Measurements from ENCODE around the gene AIP. TPM values are rescaled to one million over a fixed set of nuclear protein-coding genes. Genes with fewer than 3 reads are reported as not detected.

Gene AIP
- total and polyA plus RNA-seq, 2 of the 8 experiments (the other 6 are each of a cell fraction or from before 2014, with no cell fraction given): 29.8 to 54.4 TPM

DNA sequence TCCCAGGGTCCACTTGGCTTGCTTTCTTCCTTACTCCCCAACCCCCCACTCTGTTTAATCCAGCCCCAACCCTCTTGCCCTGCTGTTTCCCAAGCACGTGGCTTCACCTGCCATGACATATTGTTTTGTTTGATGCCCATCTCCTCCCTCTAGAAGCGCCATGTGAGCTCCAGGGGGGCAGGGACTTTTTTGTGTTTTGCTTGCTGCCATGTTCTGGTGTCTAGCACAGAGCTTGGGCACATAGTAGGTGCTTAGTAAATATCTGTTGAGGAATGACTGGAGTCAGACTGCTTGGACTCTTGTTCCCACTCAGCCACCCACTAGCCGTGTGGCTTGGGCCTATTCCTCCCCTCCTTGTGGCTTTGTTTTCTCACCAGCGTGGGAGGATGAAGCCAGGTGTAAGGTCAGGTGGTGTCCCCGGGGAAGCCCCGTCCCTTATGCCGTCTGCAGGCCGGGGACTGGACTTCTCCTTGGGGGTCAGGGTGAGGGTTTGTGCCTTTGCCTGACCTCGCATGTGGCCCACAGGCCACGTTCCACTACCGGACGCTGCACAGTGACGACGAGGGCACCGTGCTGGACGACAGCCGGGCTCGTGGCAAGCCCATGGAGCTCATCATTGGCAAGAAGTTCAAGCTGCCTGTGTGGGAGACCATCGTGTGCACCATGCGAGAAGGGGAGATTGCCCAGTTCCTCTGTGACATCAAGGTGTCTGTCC is 3.8 kb downstream of the AIP start:
- Histone ChIP-seq H4K91ac (replicated peaks; ENCODE audit: insufficient read length, low read length) (peak overlapping the region; percentile 40), H2BK15ac (ENCODE audit: low read length) (no peak overlapping the region), H3K4ac (replicated peaks; ENCODE audit: insufficient read length, low read depth, low read length) (peak overlapping the region; percentile 38), H3K4me3 (ENCODE audit: extremely low read depth in 1 of 4, insufficient read depth in 2 of 4, low read depth in 3 of 4, low read length in 4 of 4) (no peak overlapping the region), H3K56ac (replicated peaks; ENCODE audit: insufficient read length, low read depth, low read length) (no peak overlapping the region), H3K23me2 (ENCODE audit: low read depth, low read length) (no peaks in the 10 kb centered on the region), H2BK120ac (replicated peaks; ENCODE audit: low read depth, low read length) (no peak overlapping the region), H2BK20ac (ENCODE audit: low read length) (no peak overlapping the region), H3K18ac (ENCODE audit: extremely low read depth, low read length) (no peak overlapping the region; the same call in 1 of the 2 replicates), H2BK5ac (ENCODE audit: low read depth, low read length) (peak overlapping the region; percentile 16; the same call in 1 of the 2 replicates), H3K9ac (replicated peaks in 1 of 4; ENCODE audit: extremely low read depth in 1 of 4, low read depth in 3 of 4, low read length in 3 of 4) (no peak overlapping the region; a peak in 1 of 7 replicates), H3K14ac (ENCODE audit: insufficient read length) (no peak overlapping the region), H2AK5ac (ENCODE audit: low read depth, low read length) (no peak overlapping the region), H4K8ac (ENCODE audit: extremely low read depth, insufficient read depth, low read length) (peak overlapping the region; percentile 78; the same call in 1 of the 2 replicates), H2AFZ (ENCODE audit: low read length) (no peak overlapping the region), H3K23ac (ENCODE audit: insufficient read length) (no peak overlapping the region), H3K4me2 (ENCODE audit: insufficient read depth in 1 of 2, low read depth in 2 of 2, low read length in 2 of 2) (no peak overlapping the region), H3K79me2 (ENCODE audit: control insufficient read depth in 1 of 2, insufficient read depth in 2 of 2, low read length in 2 of 2) (no peaks in the 10 kb centered on the region), H4K5ac (ENCODE audit: insufficient read length, low read depth, low read length) (no peak overlapping the region), H3K27me3 (replicated peaks in 1 of 4; ENCODE audit: control insufficient read depth in 3 of 4, extremely low read depth in 1 of 4, insufficient read depth in 3 of 4, low read length in 3 of 4) (peaks cover 0 to 10% (median 9%) of the 10 kb centered on the region in 4 experiments; a peak in 6 of 7 replicates), H3K27ac (ENCODE audit: low read depth, low read length) (no peak overlapping the region), H3K79me1 (ENCODE audit: low read depth, low read length) (no peaks in the 10 kb centered on the region), H3K9me3 (ENCODE audit: insufficient read depth in 2 of 2, low read depth in 1 of 2, low read length in 1 of 2) (no peaks in the 10 kb centered on the region), H2BK12ac (ENCODE audit: low read depth, low read length) (no peak overlapping the region), H3K4me1 (replicated peaks in 1 of 4; ENCODE audit: control insufficient read depth in 3 of 4, insufficient read depth in 4 of 4, low read length in 3 of 4) (peaks cover 0 to 3% (median 3%) of the 10 kb centered on the region in 4 experiments; a peak in 3 of 7 replicates), H4K20me1 (replicated peaks in 1 of 2; ENCODE audit: control insufficient read depth in 1 of 2, insufficient read depth in 2 of 2, low read length in 2 of 2) (peaks cover 0 to 7% of the 10 kb centered on the region in 2 experiments), H3K36me3 (ENCODE audit: control insufficient read depth in 2 of 4, insufficient read depth in 4 of 4, low read length in 3 of 4) (peaks cover 0 to 7% (median 1%) of the 10 kb centered on the region in 4 experiments; a peak in 2 of 8 replicates)
- WGBS, 2 experiments (ENCODE audit: extremely low coverage in 1 of 2, insufficient coverage in 1 of 2, insufficient read length in 1 of 2, insufficient replicate concordance in 2 of 2, low coverage in 1 of 2, low lambda C conversion rate in 2 of 2, missing lambda C conversion rate in 1 of 2): 94% methylated on average over 20 of the region's 20 CpGs; no CpG with 5 or more reads in 1 of the 2 experiments
- FAIRE-seq: no peak
- DNase-seq (ENCODE audit: low read depth in 1 of 2, low spot score in 2 of 2): no peak
- POLR2A ChIA-PET (ENCODE audit: partially characterized antibody): interaction anchor here (1.0 to 1.6 kb wide), 4 partner anchors 17 to 21 kb away, joined by 3 to 4 read pairs (median 3); partner anchors contain the start of gene CDK2AP2
- CTCF ChIA-PET (ENCODE audit: partially characterized antibody): interaction anchor here (0.7 to 1.2 kb wide), 2 partner anchors 107 to 136 kb away, joined by 3 read pairs; no protein-coding TSS in a partner anchor
- TF ChIP-seq TAF7 (optimal IDR thresholded peaks at IDR 0.05; ENCODE audit: borderline replicate concordance, low read depth, low read length) (no peak), POLR2AphosphoS5 (IDR thresholded peaks at IDR 0.05; ENCODE audit: low read depth, low read length) (no peak), RNF2 (IDR thresholded peaks at IDR 0.05; ENCODE audit: borderline replicate concordance, low read depth, low read length, missing control alignments, poor library complexity, severe bottlenecking) (no peak), GABPA (IDR thresholded peaks at IDR 0.05; ENCODE audit: borderline replicate concordance, insufficient read depth, low read length) (no peak), KDM4A (IDR thresholded peaks at IDR 0.05; ENCODE audit: low read depth, low read length, severe bottlenecking) (no peak), SIN3A (conservative IDR thresholded peaks at IDR 0.05 in 1 of 2, IDR thresholded peaks at IDR 0.05 in 1 of 2; ENCODE audit: low read depth in 1 of 2, low read length in 2 of 2) (no peak), FOSL1 (IDR thresholded peaks at IDR 0.05; ENCODE audit: insufficient read depth, low read depth, low read length) (no peak), TCF12 (IDR thresholded peaks at IDR 0.05; ENCODE audit: low read depth, low read length) (no peak)
- TF ChIP-seq, protein P1, sequence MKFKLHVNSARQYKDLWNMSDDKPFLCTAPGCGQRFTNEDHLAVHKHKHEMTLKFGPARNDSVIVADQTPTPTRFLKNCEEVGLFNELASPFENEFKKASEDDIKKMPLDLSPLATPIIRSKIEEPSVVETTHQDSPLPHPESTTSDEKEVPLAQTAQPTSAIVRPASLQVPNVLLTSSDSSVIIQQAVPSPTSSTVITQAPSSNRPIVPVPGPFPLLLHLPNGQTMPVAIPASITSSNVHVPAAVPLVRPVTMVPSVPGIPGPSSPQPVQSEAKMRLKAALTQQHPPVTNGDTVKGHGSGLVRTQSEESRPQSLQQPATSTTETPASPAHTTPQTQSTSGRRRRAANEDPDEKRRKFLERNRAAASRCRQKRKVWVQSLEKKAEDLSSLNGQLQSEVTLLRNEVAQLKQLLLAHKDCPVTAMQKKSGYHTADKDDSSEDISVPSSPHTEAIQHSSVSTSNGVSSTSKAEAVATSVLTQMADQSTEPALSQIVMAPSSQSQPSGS (IDR thresholded peaks at IDR 0.05; ENCODE audit: low read length): no peak

Measured in H1 (cell line).